Activated gamma-delta T cell (primary cell): ENCODE measurements around the gene G0S2.

ENCODE experiments used
- DNase-seq: peaks from one replicate; lab custom pipeline; 2025; lab: John Stamatoyannopoulos, UW

Gene G0S2

DNA sequence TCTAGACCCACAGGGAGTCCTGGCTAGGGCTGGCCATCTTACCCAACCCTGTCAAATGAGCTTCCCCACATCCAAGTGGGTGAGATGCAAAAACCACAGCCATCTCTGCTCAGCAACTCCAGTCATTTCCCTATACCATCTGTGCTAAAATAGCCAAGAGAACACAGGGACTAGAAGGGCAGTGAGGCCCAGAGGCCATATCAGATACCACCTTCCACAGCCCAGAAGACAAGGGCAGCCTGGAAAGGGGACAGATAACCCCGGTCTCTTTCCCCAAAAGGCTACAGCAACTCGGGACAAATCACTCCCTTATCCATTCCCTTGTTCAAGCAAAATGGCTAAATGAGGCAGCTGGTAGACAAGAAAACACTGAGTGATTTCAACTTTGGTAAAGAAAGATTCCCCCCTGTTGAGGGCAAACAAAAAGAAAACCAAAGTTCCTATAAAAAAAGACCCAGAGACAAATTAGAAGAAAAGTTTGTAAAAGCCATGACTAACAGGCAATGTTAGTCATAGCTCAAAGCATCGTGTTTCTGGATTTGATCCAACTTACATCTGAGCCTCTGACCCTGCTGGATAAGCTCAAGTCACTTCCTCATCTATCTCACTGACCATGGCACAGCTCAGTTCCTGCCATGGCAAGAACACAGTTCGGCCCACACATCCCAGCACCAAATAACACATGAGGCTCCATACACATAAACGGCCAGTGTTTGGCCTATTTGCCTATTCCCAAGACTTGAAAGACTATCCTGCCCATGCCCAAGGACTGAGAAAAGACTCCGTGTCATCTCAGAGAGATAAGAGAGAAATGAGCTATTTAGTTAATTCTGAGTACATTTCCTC is 26.1 kb upstream of the G0S2 start:
- DNase-seq = no peak

DNA sequence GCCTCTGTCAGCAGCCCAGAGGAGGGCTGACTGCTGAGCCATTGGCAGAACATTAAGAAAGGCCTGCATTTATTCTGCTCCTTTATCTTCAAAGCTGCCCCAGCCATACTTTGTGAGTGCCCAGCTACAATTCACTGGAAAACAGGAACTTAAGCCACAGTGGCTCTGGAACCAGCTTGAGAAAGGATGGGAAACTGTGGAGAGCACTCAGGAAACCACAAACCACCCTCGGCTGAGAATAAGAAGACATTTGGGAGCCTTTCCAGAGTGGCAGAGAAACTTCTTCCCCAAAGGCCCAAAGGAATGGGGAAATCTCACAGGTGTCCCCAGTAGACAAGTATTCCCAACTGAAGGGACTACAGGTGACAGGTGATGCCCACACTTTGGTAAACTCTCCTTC is 24.8 kb upstream of the G0S2 start:
- no peak for DNase-seq

DNA sequence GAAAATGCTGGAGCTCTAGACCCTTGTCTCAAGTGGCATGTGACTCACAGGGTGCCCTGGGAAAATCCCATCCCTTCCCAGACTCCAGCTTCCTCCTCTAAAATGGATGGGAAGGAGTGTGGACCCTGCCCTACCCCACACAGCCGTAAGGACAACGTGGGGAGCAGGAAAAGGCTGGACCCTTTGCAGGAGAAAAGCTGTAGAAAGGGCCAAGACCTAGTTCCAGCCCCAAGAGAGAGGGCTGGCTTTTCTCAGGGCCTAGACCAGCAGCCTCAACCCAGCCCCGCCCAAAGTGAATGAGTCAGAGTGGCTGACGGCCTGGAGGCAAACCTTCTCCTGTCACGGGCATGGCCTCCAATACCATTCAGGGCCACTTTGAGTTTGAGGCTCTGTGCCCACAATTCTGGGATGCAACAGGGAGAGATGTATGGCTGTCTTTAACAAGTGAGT is 24.0 kb upstream of the G0S2 start:
- DNase-seq = no peak

DNA sequence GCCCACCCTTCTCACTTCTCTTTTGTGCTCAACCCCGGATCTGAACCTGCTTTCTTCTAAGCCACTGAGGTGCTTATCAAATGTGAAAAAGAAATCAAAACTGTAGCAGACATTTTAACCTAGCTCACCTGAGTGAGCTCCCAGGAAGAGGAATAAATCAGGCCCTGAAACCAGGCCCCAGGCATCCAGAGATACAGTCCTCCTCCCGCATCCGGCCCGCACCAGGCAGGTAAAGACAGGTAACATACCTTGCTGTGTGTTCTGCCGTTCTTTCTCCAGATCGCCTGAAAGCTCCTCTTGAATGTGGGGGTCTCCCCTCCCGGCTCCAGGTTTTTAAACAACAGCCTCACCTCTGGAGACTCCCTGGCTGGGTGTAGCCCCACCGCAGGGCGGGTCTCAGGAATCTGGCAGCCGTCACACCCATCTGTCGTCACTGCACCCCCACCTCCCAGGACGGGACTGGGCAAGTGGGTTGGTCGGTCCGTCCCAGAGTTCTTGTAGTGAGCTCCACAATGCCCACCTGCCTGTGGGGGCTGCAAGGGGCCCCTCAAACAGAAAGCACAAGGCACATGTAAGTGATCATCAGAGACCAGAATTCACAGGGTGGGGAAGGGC is 23.0 kb upstream of the G0S2 start, which contains the start of gene LAMB3:
LAMB3 (minus strand) TSS at position 305 of the 615 bp plus-strand sequence. CDS start 1,481 bp downstream, outside the sequence.
- DNase-seq = no peak

DNA sequence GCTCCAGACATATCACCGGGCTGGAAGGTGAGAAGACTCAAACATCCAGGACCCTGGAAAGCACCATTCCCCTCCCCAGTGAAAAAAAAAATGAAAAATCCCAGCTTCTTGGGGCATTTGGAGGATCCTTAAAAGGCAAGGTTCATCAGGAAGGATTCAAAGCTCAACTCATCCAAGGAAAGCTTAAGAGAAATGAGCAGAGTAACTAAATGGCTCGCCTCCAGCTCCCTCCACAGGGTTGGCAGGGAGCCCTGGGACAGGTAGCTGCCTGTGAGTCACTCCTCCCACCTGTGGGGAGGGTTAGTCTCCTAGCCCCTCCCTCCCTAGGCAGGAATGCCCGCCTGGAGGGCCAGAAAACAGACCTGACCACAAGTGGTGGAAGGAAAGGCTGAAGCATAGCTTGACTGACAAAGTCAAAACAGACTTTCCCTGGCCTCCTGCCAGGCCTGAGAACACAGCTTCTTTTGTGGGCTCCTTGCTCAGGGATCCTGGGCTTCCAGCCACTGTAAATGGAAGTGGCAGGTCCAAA is 22.3 kb upstream of the G0S2 start:
- DNase-seq = no peak

DNA sequence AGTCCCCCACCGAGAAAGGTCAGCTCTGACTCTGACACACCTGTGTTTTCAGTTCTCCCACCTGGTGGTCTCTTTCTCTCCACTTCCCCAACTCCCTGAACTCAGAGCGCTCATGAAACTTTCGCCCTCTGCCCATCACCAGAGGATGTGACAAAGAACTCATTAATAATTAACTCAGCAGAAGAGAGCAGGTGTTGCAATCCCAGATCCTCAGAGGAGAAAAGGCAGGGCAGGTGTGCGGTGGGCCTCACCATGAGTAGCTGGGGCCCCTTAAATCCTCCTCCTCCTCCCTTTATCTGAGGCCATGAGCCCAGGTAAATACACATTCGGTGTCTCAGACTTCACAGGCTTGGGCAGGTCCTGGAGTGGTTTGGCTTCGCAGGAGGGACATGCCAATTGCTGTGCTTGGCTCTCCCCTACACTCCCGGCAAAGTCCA is 21.3 kb upstream of the G0S2 start:
- DNase-seq = no peak

DNA sequence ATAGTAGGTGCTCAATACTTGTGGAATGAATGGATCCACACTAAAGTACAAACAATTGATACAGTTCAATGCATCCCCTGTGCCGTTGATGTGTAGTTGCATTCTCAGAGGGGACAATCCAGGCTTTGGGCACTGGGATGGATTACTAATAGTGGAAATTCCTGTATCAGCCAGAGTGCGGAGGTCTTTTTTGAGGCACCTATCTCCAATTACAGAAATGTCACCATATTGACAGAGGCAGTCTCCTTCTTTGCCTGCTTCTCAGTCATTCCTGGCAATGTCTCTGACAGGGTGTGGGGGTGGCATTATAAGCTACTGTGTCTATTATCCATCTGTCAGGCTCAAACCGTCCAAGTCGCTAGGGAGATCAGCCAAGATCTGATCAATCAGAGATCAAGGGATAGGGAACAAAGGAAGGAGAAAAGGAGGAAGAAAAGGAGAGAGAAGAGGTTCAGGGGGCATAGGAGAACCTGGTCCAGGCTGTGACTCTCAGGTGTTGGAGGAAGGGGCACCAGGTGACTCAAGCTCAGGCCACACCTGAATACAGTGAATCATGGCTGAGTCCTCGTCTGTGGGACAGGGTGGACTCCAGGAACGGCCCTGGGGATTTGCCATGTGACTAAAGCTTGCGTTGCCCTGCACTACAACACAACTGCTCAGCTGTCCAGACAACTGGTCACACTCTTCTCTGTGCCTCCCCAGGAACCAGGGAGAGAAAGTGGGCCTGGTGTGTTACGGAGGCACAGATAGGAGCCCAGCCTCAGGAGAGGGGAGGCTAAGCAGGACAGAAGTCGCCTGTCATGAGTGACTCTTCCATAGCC is 19.6 kb upstream of the G0S2 start:
- no peak for DNase-seq

DNA sequence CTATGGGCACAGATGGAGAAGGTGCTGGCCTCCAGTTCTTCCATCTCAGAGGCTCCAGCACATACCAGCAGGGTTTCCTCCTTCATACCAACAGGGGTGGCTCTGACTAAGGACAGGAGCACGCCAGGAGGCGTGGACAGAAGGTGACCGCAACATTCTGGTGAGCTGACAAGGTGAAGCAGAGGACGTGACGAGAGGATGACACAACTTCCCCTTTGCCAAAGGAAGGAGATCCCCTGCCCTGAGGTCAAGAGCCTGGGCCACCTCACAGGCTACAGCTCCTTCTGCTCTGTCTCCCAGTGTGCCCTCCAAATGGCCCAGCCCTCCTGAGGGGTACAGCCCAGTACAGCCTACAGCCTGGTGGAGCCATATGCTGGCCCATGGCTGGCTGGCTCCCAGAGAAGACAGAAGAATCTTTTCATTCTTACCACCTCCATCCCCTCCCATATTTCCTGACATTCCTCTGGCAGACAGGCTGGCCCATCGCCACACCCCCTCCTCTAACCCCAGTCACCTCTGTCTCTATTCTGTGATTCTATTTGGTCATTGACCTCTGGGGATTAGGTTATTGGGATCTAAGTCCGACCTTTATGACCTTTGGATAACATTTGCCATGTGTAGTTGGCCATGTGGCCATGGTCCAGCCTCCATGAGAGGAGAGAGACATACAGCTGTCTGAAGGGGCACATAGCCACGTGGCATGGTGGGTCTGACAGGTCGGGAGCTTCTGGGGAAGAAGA is 17.9 kb upstream of the G0S2 start:
- DNase-seq = no peak

DNA sequence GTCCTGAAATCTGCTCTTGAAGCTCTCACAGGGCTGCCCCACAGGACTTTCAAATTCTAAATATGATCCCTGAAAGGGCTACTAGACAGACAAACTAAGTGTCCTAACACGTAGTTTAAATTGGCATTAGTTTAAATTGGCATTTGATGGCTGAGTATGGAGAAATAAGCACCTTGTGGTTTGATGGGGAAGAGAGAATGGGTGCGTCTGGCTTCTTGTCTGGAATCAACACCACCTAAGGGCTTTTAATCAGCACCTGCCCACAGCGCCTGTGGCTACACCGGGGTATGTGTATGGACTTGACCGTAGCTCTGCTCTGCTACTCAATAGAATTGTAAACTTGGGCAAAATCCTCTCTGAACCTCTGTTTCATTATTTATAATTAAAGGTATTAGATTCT is 17.3 kb upstream of the G0S2 start:
- no peak for DNase-seq

DNA sequence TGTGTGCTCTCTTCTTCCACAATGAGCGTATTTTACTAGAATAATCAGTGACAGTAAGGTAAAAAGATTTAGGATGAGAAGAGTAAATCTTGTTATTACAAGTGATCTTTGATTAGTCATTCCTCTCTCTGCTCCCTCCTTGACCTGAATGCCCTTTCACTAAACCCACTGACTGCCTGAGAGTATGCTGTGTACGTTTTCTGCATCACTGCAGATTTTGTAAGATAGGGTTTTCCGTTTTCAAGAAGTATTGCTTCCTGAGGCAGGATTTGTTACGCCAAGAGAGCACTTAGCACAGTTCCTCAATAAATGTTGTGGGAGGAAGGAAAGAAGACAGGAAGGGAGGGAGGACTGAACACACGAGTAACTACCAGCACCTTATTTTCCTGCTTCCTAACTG is 15.3 kb upstream of the G0S2 start:
- no peak for DNase-seq

DNA sequence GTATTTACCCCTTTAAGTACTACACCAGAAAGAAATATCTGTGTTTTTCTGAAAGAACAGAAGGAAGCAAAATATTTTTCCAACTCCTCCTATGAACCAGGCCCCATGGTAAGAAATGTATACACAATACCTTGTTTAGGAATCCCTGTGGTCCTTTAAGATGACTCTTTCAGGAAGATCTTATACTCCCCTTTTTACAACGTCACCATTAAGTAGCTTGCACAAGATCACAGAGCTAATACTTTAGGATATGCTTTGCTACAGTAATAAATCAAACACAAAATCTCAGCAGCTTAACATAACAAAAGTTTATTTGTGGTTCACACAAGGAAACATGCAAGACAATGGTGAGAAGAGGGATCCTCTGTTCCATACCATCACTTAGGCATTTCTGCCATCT is 14.1 kb upstream of the G0S2 start:
- no peak for DNase-seq

DNA sequence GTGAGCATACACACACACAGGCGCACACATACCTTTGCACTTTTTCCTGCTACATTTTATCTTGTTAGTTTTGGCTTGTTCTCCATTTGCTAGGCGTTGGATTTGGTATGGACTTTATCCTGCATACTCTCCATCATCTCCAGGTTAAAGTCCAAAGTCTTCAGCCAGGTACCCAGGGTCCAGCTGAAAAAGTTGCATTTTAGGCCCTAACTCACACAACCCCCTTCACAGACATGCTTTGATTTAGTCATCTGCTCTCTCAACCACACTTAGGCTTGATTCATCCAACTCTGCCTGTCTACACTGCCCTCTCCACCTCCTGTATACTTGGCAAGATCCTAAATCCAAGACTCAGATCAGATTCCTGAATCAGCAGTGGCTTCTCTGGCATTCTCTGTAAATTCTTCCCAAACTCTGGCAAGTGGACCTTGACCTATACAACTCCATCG is 12.3 kb upstream of the G0S2 start:
- DNase-seq = no peak

DNA sequence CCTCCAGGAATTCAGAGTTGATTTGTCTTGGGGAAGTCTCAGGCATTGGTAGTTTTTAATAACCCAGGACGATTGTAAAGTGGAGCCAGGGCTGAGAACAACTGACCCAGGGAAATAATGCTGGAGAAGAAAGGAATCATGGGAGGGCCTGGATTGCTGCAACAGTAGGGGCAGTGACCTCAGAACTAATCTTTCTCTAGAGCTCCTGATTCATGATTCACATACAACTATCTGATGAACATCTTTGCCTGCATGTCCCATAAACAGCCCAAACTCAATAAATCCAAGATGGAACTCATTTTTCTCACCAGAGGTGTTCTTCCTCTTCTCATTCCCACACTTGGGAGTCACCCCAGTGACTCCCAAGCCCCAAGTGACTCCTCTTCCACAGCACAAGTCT is 8.1 kb upstream of the G0S2 start:
- no peak for DNase-seq

DNA sequence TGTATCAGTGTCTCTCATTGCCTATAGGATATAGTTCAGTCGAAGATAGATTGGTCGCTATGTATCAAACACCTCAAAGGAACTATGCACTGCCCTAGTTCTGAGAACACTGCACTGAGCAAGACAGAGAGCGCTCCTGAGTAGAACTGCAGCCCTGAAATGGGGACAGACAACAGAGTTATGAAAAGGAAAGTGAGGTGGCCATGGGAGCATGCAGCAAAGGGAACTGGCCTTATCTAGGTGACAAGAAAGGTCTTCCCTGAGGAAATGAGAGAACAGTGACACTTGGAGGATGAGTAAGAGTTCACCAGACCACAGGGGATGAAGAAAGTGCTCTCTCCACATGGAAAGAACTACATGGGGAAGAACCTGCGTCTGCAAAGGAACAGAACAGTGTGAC is 7.5 kb upstream of the G0S2 start:
- DNase-seq = no peak

DNA sequence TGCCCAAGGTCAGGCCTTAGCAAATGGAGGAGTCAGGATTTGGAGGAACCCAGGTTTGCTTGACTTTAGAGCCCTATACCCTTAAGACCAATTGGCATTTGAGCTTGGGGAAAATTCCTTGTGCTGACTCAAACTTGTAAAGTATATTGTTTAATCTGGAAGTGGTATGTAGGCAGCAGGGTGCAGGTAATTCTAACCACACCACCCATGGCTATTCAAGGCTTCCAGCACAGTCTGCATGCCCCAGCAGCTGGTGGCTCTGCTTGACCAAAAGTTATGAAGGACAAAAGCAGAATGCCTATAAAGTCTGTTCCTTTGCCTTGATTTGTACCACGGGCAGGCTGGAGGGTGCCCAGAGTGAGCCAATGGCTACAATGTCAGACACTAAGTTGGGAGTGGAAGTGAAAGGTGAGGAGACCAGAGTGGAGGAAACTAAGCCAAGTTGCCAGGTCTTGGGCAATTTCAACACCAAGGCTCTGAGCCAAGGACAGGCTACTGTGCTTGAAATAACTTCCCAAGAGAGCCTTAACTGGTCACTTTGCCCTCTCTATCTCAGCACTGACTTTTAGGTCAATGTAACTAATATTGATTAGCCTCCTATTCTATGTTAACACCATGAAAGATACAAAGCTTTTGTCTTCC is 4.7 kb upstream of the G0S2 start:
- DNase-seq = no peak

DNA sequence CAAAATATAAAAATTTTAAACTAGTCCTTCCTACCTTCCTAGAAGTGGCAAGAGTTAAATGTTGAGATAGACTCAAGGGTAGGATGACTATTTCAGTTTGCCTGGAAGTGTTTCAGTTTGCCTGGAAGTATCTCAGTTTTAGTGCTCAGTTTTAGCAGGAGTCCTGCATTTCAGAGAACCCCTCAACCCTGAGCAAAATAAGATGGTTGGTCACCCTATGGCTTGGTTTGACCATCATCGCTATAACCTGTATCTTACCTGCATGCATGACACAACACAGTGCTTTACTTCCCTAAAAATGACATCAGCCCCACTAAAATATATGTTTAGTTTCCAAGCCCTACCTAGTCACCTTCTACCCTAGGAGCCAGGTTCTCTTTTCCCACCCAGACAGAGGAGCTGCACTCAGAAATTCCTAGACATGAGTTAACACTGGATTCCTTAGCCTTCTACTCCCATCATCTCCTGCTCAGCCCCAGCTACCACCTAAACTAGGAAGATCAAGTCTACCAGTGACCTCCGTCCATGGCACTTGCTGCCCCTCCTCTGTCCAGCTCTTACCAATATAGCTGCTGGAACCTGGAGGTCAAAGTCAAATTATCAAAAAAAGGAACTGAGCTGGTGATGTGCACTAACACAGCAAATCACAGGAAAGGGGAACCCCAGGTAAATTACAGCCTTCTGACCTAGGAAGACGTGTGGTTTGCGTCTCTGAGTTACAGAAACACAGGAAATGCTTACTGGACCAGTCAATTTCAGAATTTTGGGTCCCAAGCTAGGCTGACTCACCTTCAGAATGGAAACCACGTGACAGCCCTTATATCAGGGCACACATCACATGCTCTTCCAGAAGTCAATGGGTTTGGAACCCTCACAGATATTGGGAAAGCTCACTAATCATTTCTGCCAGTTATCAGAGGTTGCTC is 2.2 kb upstream of the G0S2 start:
- DNase-seq = no peak

DNA sequence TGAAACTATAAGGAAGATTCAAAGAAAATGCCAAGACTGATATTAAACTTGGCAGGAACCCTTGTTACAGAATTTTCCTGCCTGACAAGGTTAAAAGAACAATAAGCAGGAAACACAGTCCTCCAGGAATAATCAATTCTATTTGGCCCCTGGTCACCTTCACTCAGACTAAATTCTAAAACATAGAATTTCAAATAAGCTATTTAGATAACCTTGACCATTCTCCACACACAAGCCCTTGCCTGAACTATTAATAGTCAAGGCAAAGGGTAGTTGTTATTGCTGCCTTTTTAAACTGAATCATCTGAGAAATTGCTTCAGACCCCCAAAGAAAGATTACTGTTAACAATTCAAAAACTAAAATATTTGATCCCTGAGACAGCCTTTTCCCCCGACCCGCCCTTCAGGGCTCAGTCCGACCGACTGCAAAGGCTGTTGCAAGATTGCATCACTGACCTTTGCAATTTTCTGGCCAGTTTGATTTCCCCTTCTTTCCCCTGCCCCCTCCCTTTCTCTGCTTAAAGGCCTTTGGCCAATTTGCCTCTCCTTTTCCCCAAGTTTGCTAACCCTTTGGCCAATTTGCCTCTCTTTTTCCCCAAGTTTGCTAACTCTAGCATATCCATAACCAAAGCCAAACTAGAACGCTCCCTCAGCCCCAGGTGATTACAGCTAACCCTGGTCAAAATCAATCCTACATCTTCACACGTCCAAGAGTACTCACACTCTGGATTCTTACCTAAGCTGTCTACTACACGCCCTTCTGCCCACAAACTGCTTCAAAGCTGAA is 1.4 kb upstream of the G0S2 start:
- DNase-seq = no peak

DNA sequence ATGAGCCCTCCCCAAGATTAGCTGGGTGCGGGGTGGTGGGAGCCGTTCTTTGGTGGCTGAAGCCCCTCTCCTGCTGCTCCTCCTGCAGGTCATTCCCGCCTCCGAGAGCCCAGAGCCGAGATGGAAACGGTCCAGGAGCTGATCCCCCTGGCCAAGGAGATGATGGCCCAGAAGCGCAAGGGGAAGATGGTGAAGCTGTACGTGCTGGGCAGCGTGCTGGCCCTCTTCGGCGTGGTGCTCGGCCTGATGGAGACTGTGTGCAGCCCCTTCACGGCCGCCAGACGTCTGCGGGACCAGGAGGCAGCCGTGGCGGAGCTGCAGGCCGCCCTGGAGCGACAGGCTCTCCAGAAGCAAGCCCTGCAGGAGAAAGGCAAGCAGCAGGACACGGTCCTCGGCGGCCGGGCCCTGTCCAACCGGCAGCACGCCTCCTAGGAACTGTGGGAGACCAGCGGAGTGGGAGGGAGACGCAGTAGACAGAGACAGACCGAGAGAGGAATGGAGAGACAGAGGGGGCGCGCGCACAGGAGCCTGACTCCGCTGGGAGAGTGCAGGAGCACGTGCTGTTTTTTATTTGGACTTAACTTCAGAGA is 448 bp downstream of the G0S2 start:
- no peak for DNase-seq
